ENCODE results near the gene NVL. TPM values are rescaled to one million over a fixed set of nuclear protein-coding genes. Genes with fewer than 3 reads are reported as not detected.
A peak's percentile ranks its signal among the peaks of the same experiment; 100 is the strongest.

Gene NVL
- total and polyA plus RNA-seq, 10 of the 15 experiments (the other 5 are each of a cell fraction or from before 2014, with no cell fraction given): 20.3 to 49.6 (median 35.2) TPM

- no peak for TF ChIP-seq ATF2 (IDR thresholded peaks at IDR 0.05; ENCODE audit: low read length)
- no peak for TF ChIP-seq BCL3 (IDR thresholded peaks at IDR 0.05; ENCODE audit: borderline replicate concordance, insufficient read depth, low read depth, low read length, poor library complexity, severe bottlenecking)
- no peak for TF ChIP-seq MEF2B (IDR thresholded peaks at IDR 0.05; ENCODE audit: partially characterized antibody, poor library complexity, severe bottlenecking)
- no peak for TF ChIP-seq TBL1XR1 (IDR thresholded peaks at IDR 0.05; ENCODE audit: low read depth, low read length)
- TF ChIP-seq POLR2A (IDR thresholded peaks at IDR 0.05; ENCODE audit: low read depth, low read length): peak; percentile 95
- TF ChIP-seq FOXK2 (IDR thresholded peaks at IDR 0.05): no peak
- TF ChIP-seq BMI1 (IDR thresholded peaks at IDR 0.05; ENCODE audit: borderline replicate concordance): no peak
- TF ChIP-seq ZBED1 (IDR thresholded peaks at IDR 0.05; ENCODE audit: borderline replicate concordance): no peak
- no peak for TF ChIP-seq SREBF2 (IDR thresholded peaks at IDR 0.05; ENCODE audit: low read length)
- no peak for TF ChIP-seq RBBP5 (conservative IDR thresholded peaks at IDR 0.05)
- no peak for TF ChIP-seq ETV6 (conservative IDR thresholded peaks at IDR 0.05 in 1 of 2, IDR thresholded peaks at IDR 0.05 in 1 of 2; ENCODE audit: borderline replicate concordance in 1 of 2, low read depth in 1 of 2)
- no peak for TF ChIP-seq NFXL1 (IDR thresholded peaks at IDR 0.05; ENCODE audit: borderline replicate concordance)
- TF ChIP-seq CEBPB (IDR thresholded peaks at IDR 0.05; ENCODE audit: borderline replicate concordance in 1 of 2, low read depth in 2 of 2, low read length in 2 of 2): no peak
- TF ChIP-seq NFYA (IDR thresholded peaks at IDR 0.05; ENCODE audit: borderline replicate concordance, low read depth, low read length): no peak
- TF ChIP-seq PBX3 (IDR thresholded peaks at IDR 0.05; ENCODE audit: insufficient replicate concordance, low read depth, low read length): no peak
Observed at GRCh38 chr1:224356685-224357625, 27.0 kb upstream of the NVL start, which contains the start of gene CNIH4 (continued).
